Fibroblast of lung (primary cell): Measurements from ENCODE around the gene FAM168B.

ENCODE experiments used
- EZH2 ChIP-seq: IDR thresholded peaks from 2 replicates; pipeline ENCODE4 v1.5.1; 2012; ENCODE audit warnings: low read length, control low read depth, mild to moderate bottlenecking; ENCODE audit errors: missing control alignments
- TF ChIP-seq, protein P1 (sequence below), 2 donors: IDR thresholded peaks in 1 of 2; conservative IDR thresholded peaks in 1 of 2; 1 replicate in 1 of 2; 2 replicates in 1 of 2; pipeline ENCODE4 v1.5.1; 2011 to 2012; ENCODE audit warnings: low read length in 2 of 2, control low read depth in 1 of 2, inconsistent platforms in 1 of 2, low read depth in 1 of 2, mild to moderate bottlenecking in 1 of 2

- TF ChIP-seq, protein P1, sequence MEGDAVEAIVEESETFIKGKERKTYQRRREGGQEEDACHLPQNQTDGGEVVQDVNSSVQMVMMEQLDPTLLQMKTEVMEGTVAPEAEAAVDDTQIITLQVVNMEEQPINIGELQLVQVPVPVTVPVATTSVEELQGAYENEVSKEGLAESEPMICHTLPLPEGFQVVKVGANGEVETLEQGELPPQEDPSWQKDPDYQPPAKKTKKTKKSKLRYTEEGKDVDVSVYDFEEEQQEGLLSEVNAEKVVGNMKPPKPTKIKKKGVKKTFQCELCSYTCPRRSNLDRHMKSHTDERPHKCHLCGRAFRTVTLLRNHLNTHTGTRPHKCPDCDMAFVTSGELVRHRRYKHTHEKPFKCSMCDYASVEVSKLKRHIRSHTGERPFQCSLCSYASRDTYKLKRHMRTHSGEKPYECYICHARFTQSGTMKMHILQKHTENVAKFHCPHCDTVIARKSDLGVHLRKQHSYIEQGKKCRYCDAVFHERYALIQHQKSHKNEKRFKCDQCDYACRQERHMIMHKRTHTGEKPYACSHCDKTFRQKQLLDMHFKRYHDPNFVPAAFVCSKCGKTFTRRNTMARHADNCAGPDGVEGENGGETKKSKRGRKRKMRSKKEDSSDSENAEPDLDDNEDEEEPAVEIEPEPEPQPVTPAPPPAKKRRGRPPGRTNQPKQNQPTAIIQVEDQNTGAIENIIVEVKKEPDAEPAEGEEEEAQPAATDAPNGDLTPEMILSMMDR (conservative IDR thresholded peaks at IDR 0.05 in 1 of 2, IDR thresholded peaks at IDR 0.05 in 1 of 2; ENCODE audit: low read depth in 1 of 2, low read length in 2 of 2), result no peak
- TF ChIP-seq EZH2, result no peak
Observed at GRCh38 chr2:131032393-131032836, 60.8 kb downstream of the FAM168B start.
